GM12891 (cell line): Measurements from ENCODE around the gene SETD5.

Source experiments
- PAX5 ChIP-seq: IDR thresholded peaks from 2 replicates; pipeline ENCODE4 v1.6.1; 2011; ENCODE audit warnings: low read length, moderate library complexity, mild to moderate bottlenecking; ENCODE audit not compliant: insufficient read depth, severe bottlenecking
- POLR2A ChIP-seq: IDR thresholded peaks from 2 replicates; pipeline ENCODE4 v1.6.1; 2011; ENCODE audit warnings: low read depth, low read length, control low read depth
- POLR2AphosphoS5 ChIP-seq: IDR thresholded peaks from 2 replicates; pipeline ENCODE4 v1.6.1; 2011; ENCODE audit warnings: low read depth, low read length, control low read depth
- POU2F2 ChIP-seq: IDR thresholded peaks from 2 replicates; pipeline ENCODE4 v1.6.1; 2011; ENCODE audit warnings: low read depth, mild to moderate bottlenecking, control low read depth, low read length, moderate library complexity
- SPI1 ChIP-seq: IDR thresholded peaks from 2 replicates; pipeline ENCODE4 v1.6.1; 2011; ENCODE audit warnings: low read depth, low read length, control low read depth
- TAF1 ChIP-seq: IDR thresholded peaks from 2 replicates; pipeline ENCODE4 v1.6.1; 2011; ENCODE audit warnings: low read depth, low read length, control low read depth

DNA sequence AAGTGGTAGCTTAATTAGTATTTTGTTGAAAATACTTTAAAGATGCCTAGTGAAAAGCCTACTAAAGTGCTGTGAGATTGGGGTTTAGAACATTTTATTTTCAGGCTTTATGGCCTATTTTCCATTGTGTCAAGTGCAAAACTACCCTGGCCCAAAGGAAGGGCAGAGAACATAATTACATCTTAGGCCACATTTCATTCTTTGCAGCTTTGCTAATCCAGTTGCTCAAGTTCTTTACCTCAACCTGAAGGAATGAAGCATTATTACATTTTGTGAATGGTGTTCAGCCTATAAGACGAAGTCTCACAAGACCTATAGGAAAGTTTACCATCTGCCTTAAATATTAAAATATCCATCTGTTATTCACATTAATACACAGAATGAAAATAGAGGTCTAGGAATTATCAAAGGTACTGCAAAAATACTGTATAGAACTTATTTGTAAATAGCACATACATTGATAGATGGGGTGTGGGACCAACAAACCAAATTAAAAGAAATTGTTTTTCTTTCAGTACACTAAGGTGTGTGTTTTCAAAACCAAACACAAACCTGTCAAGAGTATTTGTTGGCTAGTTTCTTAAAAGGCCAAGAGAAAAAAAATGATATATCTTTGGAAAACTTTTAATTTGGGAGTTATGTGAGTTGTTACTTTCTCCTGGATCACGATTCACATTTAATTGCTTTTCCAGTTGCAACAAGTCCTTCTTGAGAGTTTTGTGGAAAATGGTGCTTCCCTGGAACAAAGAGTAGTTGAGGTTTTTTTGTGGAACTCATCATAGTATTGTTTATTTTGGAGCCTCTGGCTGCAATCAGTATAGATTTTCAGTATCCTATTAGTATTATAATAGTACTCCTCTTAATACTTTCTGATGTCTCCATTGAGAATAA lies 12.0 kb upstream of the SETD5 start:
- TF ChIP-seq POLR2A (peak; percentile 53; the same call in 1 of the 2 replicates), POLR2AphosphoS5 (no peak), POU2F2 (no peak), TAF1 (no peak), SPI1 (no peak), PAX5 (no peak)
